Stimulated activated CD8-positive, alpha-beta memory T cell treated with anti-CD3 and anti-CD28 coated beads, Interleukin-12 subunit alpha, Interleukin-12 subunit beta, amount 100 ng/mL, for 24 hours (primary cell): Measurements from ENCODE around the gene SRD5A3.
"Not testable (repeated sequence)": the region's sequence is repeated elsewhere in the genome, so short reads cannot be mapped to it uniquely, and the experiment has no call there.

Experiments
- DNase-seq: peaks from one replicate; pipeline ENCODE4 v3.0.0-alpha.2; 2020; ENCODE audit errors: extremely low read depth

Gene SRD5A3

DNA sequence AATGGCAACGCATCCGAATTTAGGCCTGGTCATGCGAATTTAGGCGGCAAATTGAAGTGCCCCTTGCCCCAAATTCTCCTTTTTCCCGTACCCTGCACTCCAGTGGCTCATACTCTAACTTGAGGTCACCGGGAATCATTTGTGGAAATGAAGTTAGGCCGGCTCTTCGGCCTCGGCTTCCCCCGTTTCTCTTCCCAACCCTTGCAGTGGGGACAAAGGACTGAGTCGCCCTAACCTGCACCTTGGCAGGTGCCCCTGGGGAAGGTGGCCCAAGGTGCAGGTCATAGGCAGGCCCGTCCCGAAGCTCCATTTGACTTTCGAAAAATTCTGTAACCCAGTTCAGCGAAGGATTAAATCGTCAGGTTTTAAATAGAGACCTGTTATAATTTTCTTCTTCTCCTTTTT, 811 bp downstream of the SRD5A3 start:
- DNase-seq: no peak

DNA sequence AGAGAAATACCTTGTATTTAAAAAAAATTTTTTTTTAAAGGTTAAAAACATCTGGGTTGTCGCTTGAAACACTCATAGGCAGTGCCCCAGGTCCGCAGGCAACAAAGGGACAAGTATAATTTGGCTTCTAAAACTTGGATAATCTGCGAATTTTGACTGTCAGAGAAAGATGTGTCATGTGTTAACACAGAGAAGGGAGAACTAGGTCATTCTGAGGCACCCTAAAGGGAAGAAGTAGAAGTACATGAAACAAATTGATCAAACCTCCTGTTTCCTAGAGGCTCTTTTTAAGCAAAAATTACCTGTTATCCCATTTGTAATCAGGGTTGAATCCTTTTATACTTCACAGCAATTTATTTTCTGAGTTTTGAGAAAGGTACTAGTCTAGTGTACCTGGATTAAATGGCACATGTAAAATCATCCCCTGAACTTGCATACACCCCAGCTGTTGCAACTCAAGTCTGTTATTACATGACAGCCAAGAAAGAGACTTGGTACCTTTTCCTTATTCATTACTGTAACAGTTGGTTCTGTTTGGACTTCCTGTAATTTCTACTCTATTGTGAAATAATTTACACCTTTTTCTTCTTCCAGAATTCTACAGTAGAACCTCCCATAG, 1.7 kb downstream of the SRD5A3 start:
- DNase-seq: no peak

DNA sequence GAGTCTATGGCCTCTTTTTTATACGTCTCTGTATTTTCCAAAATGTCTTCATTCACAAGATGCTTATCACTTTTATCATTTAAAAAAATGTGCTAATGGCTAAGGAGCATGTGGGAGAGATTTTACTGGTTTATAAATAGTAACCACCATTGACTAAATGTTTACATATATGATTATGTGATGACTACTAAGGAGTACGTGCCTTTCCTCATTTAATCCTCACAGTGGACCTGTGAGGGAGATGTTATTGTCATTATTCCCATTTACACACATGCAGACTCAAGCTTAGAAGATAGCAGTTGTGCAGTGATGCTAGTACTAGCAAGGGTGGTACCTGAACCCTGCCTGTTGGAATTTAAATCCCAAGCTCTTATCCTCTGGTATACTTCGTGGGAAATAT, 2.4 kb downstream of the SRD5A3 start:
- no peak for DNase-seq

DNA sequence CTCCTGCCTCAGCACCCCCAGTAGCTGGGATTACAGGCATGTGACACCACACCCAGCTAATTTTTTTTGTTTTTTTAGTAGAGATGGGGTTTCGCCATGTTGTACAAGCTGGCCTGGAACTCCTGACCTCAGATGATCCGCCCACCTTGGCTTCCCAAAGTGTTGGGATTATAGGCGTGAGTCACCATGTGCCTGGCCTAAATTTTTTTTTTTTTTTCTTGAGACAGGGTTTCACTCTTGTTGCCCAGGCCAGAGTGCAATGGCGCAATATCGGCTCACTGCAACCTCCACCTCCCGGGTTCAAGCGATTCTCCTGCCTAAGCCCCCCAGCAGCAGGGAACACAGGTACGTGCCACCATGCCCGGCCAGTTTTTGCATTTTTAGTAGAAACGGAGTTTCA, 4.8 kb downstream of the SRD5A3 start:
- not testable (repeated sequence) for DNase-seq

DNA sequence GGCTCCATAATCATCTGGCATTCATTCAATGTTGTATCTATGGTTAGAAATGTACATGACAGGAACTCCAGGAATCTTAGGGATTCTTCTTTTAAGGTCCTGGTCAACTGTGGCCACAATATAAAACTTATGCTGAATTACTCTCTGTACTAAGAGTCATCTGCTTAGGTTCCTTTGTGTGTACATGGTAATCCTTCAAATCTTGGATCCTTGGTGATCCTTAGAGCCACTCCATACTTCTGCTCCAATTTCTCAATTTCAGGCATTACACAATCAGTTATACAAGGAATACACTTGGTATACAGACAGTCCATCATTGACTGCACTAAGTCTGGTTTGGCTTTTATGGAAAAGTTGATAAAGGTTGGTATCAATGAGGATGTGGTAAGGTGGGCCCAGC, 5.8 kb downstream of the SRD5A3 start:
- no peak for DNase-seq

DNA sequence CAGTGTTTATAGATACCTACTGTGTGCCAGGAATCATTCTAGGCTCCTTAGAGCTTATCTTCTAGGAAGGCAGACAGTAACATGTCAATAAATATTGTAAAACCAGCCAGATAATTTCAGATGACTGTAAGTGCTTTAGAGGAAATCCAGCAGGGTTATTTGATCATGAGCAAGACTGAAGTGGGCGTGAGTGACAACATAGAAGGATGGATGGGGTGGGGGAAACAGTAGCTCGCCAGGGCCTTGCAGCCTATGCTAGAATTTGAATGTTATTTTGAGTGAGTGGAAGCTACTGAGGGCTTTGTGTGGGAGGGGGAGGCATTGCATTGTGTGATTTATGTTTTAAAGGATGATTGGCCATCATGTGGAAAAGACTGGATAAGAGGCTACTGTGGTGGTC, 6.7 kb downstream of the SRD5A3 start:
- no peak for DNase-seq

DNA sequence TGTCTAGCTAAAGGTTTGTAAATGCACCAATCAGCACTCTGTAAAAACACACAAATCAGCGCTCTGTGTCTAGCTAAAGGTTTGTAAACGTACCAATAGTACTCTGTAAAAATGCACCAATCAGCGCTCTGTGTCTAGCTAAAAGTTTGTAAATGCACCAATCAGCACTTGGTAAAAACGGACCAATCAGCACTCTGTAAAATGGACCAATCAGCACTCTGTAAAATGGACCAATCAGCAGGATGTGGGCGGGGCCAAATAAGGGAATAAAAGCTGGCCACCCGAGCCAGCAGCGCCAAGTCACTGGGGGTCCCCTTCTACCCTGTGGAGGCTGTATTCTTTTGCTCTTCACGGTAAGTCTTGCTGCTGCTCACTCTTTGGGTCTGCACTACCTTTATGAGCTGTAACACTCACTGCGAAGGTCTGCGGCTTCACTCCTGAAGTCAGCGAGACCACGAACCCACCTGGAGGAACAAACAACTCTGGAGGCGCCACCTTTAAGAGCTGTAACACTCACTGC, 7.2 kb downstream of the SRD5A3 start:
- not testable (repeated sequence) for DNase-seq

DNA sequence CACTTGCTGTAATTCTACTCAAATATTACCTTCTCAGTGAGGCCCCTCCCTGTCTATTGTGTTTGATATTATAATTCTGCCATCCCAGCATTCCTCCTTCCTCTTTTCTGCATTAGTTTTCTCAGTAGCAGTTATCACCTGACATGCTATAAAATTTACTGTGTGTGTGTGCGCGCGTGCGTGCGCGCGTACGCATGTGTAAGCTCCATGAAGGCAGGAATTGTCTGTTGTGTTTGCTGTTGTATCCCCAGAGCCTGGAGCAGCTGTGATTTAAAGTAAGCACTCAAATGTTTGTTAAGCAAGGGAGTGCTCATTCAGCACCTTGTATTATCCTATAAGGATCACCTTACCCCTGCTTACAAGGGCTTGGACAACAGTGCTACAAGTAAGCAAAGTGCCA, 8.6 kb downstream of the SRD5A3 start:
- no peak for DNase-seq

DNA sequence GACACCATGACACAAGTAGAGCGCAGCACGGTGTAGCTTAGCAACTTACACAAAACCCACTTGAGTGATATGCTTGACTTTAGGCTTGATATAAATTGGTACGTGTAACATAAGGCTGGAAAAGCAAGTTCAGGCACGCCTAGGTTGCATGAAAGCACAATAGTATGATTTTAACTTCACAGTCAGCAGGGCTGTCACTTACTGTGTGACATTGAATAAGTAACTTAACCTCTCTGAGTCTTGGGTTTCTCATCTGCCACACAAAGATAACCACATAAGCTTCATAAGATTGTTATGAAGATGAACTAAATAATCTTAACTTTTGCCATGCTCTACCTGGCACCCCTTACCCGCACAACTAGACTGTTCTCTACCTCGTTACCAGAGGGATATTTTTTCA, 9.5 kb downstream of the SRD5A3 start:
- DNase-seq: no peak

DNA sequence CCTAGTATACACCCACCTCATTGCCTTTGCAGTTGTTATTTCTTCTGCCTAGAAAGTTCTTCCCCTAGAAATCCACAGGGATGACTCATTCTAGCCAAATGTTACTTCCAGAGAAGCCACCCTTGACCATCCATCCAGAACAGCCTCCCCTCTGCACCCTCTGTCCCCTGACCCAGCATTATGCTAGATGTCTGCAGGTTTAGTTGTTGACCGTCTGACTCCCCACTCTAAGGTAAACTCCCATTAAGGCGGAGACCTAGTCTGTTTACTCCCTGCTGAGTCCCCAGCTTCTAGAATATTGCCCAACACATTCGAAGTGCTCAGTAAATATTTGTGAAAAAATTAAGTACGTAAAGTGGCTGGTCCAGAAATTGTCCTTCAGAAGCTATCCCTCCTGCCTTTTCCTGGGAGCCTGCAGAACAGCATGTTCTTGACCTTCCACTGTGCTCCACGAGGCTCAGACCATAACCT, 11.0 kb downstream of the SRD5A3 start:
- no peak for DNase-seq

DNA sequence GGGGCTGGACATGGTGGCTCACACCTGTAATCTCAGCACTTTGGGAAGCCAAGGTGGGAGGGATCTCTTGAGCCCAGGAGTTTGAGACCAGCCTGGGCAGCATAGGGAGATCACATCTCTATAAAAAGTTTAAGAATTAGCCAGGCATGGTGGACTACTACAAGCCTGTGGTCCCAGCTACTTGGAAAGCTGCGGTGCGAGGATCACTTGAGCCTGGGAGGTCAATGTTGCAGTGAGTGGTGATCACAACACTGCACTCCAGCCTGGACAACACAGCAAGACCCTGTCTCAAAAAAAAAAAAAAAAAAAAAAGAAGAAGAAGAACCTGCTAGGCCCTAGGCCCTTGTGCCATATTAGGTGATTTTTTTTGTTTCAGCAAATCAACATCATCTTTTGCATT, 12.2 kb downstream of the SRD5A3 start:
- no peak for DNase-seq

DNA sequence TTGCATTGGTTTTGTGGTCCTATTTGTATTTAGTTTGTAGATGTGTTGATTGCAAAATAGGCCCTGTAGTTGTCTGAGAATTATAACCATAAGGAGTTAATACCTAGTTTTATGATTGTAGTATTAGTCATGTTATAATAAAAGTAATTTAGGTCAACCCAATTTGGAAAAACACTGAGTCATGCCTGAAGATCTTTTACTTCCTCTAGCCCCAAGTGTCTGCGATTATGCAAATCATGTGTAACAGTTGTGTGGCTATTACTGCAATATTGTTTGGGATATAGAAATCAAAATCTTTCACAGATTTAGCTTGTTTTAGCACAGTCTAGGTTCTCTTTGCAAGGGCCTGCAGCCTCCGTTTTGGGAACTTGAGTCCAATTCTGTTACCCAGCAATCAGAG, 12.6 kb downstream of the SRD5A3 start:
- no peak for DNase-seq

DNA sequence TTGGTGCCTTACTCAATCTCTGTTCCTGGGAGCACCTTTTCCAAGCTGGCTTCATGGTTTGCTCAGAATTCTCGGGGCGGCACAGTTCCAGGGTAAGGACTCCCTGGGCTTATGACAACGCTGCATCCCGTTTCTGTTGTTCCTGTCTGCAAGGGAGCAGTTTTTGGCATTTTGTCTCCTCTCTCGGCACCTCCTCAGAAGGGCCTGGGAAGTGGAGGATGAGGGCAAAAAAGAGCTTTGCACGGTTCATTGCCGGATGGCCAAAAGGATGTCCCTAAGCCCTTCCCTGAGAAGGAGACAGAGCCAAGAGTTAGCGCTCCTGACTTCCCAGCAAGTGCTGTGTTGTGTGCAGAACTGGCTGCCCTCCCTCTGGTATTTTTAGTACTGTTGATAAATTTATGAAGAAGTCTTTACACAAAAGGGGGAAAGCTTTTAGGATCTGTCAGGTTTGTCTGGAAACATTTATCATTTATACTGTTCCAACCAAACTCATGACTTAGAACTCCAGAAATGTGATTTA, 13.4 kb downstream of the SRD5A3 start:
- DNase-seq: no peak

DNA sequence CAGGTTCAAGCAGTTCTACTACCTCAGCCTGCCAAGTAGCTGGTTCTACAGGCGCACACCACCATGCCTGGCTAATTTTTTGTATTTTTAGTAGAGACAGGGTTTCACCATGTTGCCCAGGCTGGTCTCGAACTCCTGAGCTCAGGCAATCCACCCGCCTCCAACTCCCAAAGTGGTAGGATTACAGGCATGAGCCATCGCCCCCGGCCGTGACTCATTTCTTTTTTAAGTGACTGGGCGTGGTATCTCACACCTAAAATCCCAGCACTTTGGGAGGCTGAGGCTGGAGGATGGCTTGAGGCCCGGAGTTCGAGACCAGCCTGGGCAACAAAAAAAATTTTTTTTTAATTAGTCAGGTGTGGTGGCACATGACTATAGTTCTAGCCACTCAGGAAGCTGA, 16.9 kb downstream of the SRD5A3 start:
- not testable (repeated sequence) for DNase-seq

DNA sequence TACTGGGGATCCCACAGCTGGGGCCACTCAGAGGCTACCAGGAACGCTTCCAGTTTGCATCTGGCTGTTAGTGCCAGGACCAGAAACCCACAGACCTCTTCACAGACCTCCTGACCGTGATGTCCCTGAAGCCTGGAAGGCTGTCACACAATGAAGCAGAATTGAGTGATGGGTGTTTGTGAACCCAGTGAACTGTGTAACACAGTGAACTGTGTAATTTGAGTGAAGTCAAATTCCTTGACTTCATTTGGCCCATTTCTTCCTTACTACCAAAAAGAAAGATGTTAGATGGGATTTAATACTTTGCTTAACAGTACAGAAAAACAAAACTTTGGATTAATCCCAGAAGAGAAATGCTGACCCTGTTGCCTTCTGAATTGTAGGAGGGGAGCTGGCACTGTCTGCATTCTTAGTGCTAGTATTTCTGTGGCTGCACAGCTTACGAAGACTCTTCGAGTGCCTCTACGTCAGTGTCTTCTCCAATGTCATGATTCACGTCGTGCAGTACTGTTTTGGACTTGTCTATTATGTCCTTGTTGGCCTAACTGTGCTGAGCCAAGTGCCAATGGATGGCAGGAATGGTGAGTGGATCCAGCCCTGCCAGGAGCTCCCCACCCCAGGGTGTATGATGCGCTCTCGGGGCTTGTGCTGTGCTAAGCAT, 17.8 kb downstream of the SRD5A3 start:
- no peak for DNase-seq

DNA sequence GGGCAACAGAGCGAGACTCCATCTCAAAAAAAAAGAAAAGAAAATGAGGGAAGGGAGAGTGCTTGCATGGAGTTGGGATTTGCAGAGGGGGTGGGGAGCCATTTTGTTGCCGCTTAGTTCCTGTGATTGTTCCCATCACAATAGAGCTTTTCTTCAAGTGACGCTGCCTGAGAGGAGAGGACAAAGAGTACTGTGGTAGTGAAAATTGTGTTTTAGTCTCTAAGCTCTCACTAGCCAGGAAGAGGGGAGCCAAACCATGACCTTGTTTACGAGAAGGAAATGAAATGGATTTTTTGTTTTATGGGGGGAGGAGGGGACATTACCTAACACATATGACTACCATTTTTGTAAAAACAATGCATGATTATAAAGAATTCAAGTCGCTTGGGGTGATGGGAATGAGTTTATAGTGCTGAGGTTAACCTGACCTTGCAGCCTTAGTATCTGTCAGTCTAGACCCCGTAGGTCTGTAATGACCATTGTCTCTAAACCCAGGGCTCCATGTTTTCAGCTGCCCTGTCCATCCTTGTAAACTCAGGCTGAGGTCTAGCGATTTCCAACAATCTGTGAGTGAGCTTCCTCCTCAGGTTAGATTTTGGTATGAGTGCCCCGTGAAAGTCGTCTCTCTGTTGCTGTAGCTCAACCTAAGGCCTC, 18.8 kb downstream of the SRD5A3 start:
- DNase-seq: no peak

DNA sequence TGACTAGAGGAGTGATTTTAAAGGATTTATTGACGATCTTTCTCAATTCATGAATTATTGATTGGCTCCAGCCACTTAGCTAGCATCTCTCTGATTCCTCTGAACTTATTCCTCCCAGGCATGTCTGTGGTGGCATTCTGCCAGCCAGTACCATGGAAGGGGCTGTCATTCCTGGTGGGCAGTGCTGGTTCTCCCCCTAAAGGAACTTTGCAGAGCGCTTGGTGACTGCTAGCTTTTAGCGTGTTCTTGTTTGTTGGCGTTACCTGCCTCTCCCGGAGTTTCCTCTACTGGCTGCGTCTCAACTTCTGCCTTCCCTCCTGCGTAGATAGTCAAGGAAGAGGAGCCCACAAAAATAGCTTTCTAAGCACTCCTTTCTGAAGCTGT, 19.3 kb downstream of the SRD5A3 start:
- DNase-seq: no peak

DNA sequence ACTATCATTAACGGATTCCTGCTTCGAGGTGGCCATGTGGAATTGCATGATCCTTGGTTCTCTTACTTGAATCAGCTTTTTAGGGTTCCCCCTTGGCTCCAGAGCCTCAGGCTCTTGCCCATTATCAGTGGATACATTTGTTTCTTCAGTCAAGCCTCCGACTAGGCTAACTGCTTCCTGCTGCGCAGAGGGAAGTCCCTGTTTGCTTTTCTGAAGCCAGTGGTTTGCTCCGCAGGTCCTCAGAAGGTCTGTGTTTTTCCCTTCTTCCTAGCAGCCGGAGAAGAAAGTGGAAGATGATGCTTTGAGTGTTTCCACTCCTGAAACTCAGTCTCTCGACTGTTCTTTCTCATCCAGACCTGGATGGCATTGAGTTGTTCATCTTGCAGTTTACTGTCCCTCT, 20.6 kb downstream of the SRD5A3 start:
- no peak for DNase-seq

DNA sequence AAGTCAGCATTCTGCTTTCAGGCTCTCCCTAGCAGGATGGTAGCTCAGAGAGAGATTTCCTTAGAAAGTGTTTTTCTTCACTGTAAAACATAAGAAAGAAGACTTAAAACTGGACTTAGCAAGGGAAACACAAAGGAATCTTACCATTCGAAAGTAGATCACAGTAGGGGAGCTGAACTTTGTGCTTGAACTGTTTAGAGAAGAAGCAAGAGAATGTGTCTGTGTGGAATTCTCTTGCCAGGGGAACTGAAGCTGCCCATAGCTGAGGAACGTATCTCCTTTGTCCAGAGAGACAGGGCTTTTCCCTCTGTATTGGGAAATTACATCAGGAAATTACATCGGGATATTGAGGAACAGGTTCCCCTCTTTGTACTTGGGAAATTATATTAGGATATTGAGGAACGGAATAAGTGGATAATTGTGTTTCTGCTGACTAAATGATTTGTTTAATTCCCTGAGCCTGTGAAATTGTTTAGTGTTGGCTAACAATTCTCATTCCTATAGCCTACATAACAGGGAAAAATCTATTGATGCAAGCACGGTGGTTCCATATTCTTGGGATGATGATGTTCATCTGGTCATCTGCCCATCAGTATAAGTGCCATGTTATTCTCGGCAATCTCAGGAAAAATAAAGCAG, 21.2 kb downstream of the SRD5A3 start:
- no peak for DNase-seq

DNA sequence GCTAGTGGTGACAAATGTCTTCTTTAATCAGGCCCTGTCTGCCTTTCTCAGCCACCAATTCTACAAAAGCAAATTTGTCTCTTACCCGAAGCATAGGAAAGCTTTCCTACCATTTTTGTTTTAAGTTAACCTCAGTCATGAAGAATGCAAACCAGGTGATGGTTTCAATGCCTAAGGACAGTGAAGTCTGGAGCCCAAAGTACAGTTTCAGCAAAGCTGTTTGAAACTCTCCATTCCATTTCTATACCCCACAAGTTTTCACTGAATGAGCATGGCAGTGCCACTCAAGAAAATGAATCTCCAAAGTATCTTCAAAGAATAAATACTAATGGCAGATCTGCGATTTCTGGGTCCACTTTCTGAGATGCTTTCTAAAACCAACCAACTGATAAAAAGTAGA, 23.9 kb downstream of the SRD5A3 start:
- DNase-seq: no peak

DNA sequence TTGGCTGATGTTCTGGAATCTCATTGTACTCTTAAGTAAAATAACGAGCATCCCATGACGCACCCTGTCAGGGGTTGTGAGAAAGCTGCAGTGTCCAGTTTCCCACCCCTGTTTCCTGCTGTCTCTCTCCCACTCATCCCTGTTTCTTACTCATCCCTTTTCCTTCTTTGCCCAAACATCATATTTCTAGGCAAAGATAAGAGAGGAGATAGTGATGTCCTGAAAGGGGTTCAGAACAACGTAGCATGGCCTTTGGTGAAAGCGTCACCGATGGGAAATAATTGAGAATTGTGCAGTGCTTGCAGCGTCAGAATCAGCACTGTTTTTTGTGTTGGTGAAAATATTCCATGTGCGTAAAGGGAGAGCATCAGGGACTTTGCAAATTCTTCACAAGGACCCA, 26.2 kb downstream of the SRD5A3 start:
- no peak for DNase-seq

DNA sequence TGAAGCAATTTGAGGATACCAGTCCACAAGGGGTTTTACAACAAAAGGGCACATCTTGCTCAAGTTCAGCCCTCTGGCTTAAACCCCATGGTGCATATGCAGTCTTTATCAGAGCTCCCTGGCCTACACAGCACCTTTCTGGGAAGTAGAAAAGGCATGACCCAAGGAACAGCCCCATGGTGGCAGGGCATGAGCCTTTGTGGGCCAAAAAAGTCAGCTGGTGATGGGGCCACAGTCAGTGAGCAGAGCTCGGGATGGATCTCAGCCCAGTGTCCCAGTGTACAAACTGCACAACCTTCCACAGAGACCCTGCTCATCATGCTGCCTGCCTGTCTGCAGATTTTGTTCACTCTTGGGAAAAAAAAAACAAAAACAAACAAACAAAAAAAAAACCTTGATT, 27.4 kb downstream of the SRD5A3 start:
- DNase-seq: no peak
